CD4-positive, alpha-beta T cell treated with Interleukin-4 for 1 hour (primary cell): Measurements from ENCODE around the gene RPS14.

Experiments used
- DNase-seq, 2 donors: peaks; one replicate each; pipeline ENCODE4 v3.0.0-alpha.2; 2020 to 2022

The RPS14 gene

GRCh38 chr5:150449517-150450339, at the start of gene RPS14:
RPS14 (minus strand) TSS chr5:150449739; CDS start chr5:150447733, 2,006 bp downstream.
- peak; percentile 94 to 95 for DNase-seq

GRCh38 chr5:150498971-150499370, 49.4 kb upstream of the RPS14 start:
- DNase-seq, result no peak

GRCh38 chr5:150498501-150498900, 49.0 kb upstream of the RPS14 start:
- no peak for DNase-seq

GRCh38 chr5:150497989-150498317, 48.4 kb upstream of the RPS14 start:
- no peak for DNase-seq

DNA sequence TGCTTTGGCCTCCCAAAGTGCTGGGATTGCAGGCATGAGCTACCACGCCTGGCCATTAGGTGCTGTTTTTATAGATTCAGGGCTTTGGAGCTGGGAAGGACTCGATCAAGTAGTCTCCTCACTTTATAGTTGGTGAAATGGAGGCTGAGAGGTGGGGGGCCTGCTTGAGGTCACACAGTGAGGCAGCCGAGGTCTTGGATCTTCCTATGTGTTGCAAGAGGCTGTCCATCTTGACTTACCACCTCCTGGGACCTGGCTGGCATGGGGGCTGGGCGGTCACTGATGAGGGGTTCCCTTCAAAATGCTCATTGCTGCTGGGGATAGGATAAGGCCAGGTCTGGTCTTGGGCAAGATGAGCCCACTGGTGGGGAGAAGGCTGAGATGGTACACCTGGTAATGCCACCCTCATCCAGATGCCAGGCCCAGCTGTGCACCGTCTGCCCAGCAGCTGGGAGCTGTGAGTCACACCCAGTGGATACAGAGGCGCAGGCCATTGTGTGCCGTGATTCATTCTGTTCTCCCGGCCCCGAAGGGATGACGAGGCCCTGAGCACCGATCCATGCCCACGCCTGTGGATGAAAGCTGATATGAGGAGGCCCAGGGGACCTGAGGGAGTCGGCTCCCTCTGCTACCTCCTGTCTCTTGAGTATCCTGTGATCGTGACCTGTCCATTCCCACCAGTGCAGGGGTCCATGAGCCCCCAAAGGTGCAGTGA, 47.9 kb upstream of the RPS14 start:
- no peak for DNase-seq

DNA sequence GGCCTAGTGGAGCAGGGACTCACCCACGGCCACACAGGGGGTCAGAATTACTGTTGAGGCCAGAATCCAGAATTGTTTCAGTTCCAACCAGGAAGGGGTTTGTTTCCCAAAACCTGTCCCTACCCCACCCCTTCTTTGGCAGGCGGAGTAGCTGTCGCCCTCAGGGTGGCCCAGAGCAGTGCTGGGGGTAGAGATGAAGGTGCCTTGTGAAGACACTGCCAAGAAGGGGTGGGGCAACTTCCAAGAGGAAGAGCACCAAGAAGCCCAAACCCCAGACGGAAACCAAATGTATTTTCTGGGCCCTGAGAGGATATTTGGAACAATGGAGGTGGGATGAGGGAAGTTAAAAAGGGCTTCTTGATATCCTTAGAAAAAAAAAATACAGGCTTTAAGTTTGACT, 47.0 kb upstream of the RPS14 start:
- DNase-seq, result no peak

- no peak for DNase-seq
Measured at GRCh38 chr5:150496098-150496497, 46.6 kb upstream of the RPS14 start.

DNA sequence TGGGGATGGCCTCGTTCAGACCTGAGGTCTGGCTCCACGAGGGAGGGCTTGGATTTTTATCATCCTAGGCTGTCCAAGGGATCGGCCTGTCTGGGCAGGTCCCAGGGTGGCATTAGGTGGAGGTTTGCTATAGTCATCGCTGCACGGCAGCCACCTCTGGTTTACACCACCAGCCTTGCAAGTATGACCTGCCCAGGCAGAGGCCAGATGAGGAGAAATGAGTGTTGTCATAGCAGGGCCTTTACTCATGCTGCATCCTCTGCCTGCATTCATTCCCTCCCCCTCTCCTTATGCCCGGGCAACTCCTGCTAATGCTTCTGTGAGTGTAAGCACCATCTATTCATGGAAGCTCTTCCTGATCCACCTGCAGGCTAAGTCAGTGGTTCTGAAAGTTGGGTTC, 43.1 kb upstream of the RPS14 start:
- no peak for DNase-seq

DNA sequence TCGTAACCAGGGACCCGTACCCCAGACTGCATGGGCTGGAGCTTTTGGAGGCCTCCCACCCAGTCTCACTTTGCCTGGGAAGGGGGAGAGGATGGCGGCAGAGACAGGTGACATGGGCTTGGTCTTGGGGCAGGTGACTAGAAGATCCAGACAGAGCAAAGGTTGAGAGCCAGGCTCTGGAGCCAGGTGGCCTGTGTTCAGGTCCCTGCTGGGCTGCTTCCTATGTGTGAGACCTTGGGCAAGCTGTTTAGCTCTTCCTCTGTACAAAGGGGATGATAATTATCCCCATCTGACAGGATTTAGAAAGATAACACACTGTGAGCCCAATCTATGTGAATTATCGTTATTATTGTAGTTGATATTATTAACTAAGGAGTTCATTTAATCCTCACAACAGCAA, 42.3 kb upstream of the RPS14 start:
- DNase-seq, result no peak

DNA sequence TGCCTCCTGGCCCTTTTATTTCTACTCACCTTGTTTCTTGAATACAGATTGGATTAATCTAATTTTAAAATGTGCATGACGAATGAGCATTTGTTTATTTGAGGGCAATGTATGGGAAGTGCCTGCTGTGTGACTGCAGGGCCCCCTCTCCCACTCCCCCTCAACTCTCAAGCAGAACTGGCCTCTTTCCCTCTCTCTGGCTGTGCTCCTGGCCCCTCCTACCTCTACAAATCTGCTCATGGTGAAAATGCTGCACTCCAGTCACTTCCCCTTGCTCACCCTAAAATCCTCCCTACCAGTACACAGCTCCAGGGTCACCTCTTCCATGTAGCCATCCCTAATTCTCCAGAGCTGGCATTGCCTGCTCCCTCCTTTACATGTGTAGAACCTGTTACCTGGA, 41.2 kb upstream of the RPS14 start:
- DNase-seq, result no peak

DNA sequence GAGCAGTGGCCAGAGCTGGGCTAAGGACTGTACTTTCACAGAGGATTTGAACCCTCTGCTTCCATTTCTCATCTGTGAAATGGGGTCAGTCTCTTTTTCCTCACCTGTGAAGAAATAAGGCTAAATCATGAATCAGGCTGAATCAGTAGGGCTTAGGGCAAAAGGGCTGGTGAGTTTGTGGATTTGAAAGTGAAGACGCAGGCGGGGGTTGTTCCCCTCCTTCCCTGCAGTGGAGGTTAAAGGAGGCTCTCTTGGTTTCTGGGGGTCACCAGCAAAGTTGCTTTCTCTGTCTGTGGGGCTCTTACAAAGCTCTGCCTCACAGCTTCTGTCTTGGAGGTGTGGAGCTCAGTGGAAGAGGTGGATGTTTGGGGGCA, 40.7 kb upstream of the RPS14 start:
- no peak for DNase-seq

DNA sequence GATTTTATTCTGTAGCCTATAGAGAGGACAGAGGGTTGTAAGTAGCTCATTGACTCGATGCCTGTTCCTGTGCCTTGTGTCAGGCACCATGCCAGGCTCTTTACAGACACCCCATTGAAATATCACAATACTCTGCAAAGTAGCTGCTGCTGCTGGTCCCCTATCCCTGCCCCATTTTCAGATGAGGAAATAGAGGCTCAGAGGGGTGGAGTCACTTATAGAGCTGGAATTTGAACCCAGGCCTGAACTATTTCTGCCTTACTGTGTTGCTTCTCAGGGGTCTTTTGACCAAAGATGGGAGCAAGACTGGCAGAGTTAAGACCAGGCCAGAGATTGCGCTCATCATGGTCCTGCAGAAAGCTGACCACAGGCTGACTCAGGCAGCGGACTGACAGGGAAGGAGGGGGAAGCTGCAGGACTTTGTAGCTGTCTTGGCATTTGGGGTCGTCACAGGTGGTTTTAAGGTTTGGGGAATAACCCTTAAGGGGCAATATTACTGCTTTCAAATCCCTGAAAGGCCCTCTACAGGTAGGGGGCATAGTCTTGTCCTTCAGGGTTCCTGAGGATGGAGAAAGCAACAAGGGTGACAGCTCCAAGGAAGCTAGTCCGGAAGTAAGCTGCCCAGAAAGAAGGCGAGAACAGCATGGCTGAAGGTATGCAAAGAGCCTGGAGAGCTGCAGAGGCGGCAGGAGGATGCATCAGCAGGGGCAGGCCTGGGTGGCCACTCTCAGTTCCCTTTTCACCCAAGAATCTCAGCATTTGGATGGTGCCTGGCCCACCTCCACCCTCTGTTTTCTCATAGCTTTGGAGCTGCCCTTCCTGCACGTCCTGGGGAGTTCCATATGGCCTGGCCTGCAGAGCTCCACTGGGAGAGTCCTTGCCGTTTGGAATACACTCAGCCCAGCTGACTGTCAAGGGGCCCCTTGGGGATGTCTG, 40.1 kb upstream of the RPS14 start:
- peak in 1 of 2 donors; percentile 57 for DNase-seq

GRCh38 chr5:150488519-150489359, 39.2 kb upstream of the RPS14 start:
- peak in 1 of 2 donors; percentile 34 for DNase-seq

- peak in 1 of 2 donors; percentile 18 for DNase-seq
Measured at GRCh38 chr5:150487199-150488061, 37.9 kb upstream of the RPS14 start.

DNA sequence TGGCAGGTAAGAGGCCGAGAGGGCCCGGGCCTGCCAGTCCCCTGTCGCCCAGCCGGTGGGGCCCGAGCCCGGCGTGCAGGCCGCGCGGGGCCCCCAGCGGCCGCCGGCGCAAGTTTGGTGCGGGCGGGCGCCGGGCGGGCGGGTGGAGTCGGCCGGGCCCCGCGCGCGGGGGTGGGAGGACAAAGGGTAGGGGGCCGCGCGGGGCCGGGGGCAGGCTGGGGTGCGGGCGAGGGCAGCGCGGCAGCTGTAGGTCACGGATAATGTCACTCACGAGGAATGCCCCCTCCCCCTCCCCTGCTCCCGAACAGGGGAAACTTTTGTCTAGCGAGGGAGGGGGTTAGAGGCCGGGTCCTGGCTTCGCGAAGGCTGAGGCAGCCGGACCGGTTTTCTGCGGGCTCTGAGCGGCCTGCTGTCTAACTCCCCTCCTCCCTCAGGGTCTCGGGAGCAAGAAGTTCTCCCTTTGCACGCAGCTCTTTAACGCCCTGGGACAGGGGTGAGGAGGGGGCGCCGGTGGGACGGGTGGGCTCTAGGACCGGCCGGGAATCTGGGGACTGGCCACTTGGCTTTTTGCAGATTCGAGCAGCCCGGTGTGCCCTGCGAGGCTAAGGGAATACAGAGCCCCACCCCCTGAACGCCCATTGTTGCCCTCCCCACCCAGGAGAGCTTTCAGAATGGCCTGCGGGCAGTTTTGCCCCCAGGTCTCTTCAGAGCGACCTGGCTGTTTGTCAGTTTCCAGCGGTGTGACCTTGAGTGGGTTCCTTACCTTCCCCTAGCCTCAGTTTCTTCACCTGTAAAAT, 37.1 kb upstream of the RPS14 start:
- peak; percentile 23 to 49 for DNase-seq

- no peak for DNase-seq
Measured at GRCh38 chr5:150485693-150486401, 36.3 kb upstream of the RPS14 start.

DNA sequence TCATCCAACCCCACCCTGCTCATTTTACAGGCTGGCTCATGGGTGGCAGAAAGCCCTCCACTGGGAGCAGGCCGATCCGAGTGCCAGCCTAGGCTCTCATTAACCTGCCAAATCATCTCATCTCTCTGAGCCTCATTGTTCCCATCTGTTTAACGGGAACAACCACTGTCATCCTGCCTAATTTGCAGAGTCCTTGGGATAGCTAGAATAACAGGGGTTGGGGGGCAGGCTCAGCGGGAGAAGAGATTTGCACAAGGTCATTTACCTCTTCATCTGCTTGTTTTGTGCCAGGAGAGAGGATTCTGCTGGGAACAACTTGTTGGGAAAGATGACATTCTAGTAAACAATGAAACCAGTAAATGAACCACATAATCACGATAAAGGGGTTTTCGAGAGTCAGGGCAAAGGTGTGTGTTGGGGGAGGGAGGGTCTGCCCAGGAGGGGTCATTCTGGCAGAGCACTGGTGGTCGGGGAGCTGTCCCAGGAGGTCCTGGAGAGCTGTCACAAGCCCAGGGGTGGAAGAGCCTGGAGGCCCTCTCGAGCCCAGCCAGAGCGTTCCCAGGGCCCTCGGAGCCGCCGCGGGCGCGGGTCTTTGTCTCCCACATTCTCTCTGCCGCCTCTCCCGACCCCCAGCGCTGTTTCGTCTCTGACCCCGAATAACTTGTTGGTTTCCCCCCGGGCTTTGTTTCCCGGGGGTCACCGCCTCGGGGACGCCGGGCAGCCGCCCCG, 35.6 kb upstream of the RPS14 start:
- DNase-seq, result no peak

DNA sequence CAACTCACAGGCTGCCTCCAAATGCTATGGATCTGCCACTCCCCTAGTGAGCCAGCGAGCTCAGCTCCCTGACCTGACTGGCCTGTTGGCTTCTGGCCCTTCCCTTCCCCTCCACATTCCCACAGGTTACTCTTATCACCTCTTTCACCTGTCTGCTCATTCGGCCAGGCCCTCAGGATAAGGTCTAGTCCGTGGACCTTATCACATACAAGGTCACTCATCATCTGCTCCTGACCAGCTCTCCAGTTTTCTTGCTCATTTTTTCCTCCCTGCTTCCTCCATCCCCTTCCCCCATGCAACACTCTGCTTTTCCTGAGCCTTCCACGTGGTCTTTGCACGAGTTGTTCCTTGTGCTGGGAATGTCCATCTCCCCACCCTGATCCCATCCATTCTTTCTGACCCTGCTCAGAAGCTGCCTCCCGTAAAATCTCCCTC, 32.5 kb upstream of the RPS14 start:
- no peak for DNase-seq

GRCh38 chr5:150481708-150481965, 32.1 kb upstream of the RPS14 start:
- no peak for DNase-seq
